SK-N-SH treated with all-trans-retinoic acid at 6 μM for 48 hours (cell line): Measurements from ENCODE around the gene IL24.

Experiments used
- ARNTL ChIP-seq: fragments of 450-650 bp; formaldehyde crosslinking; IDR thresholded peaks from 2 replicates; pipeline ENCODE4 v1.5.0; 2020; ENCODE audit warnings: low read depth, mild to moderate bottlenecking, moderate library complexity, borderline replicate concordance
- BACH2 ChIP-seq: fragments of 250-450 bp; sonication (Bioruptor Pico); IDR thresholded peaks from 2 replicates; pipeline ENCODE4 v1.9.0; 2021; ENCODE audit warnings: mild to moderate bottlenecking, borderline replicate concordance
- CREB5 ChIP-seq: fragments of 250-450 bp; sonication (Bioruptor Pico); IDR thresholded peaks from 2 replicates; pipeline ENCODE4 v1.5.1; 2020; ENCODE audit warnings: low read depth, mild to moderate bottlenecking, moderate library complexity
- CSDC2 ChIP-seq: fragments of 250-450 bp; sonication (Bioruptor Pico); IDR thresholded peaks from 2 replicates; pipeline ENCODE4 v1.5.0; 2020; ENCODE audit warnings: mild to moderate bottlenecking, moderate library complexity
- ISL1 ChIP-seq: fragments of 250-450 bp; sonication (Bioruptor Pico); IDR thresholded peaks from 2 replicates; pipeline ENCODE4 v2.1.2; 2022; ENCODE audit warnings: mild to moderate bottlenecking, moderate library complexity
- SNAI2 ChIP-seq: fragments of 250-450 bp; sonication (Bioruptor Pico); IDR thresholded peaks from 2 replicates; pipeline ENCODE4 v1.5.0; 2020; ENCODE audit warnings: mild to moderate bottlenecking, moderate library complexity
- TCF4 ChIP-seq: fragments of 250-450 bp; sonication (Bioruptor Pico); IDR thresholded peaks from 2 replicates; pipeline ENCODE4 v1.8.0; 2021; ENCODE audit warnings: mild to moderate bottlenecking, moderate library complexity, borderline replicate concordance
- TOX ChIP-seq: fragments of 250-450 bp; sonication (Bioruptor Pico); IDR thresholded peaks from 2 replicates; pipeline ENCODE4 v1.8.0; 2021; ENCODE audit warnings: mild to moderate bottlenecking, moderate library complexity, borderline replicate concordance
- ZC3H10 ChIP-seq: fragments of 250-450 bp; sonication (Bioruptor Pico); IDR thresholded peaks from 2 replicates; pipeline ENCODE4 v1.5.1; 2021; ENCODE audit warnings: mild to moderate bottlenecking, moderate library complexity
- ZFP30 ChIP-seq: fragments of 450-650 bp; formaldehyde crosslinking; IDR thresholded peaks from 2 replicates; pipeline ENCODE4 v1.5.0; 2022; ENCODE audit warnings: mild to moderate bottlenecking, moderate library complexity
- ZNF70 ChIP-seq: fragments of 450-650 bp; formaldehyde crosslinking; IDR thresholded peaks from 2 replicates; pipeline ENCODE4 v1.5.0; 2020; ENCODE audit warnings: mild to moderate bottlenecking, moderate library complexity
- TF ChIP-seq, protein P1 (sequence below): fragments of 250-450 bp; sonication (Bioruptor Pico); IDR thresholded peaks from 2 replicates; pipeline ENCODE4 v1.5.1; 2021; ENCODE audit warnings: mild to moderate bottlenecking, moderate library complexity
- TF ChIP-seq, protein P2 (sequence below): fragments of 250-450 bp; sonication (Bioruptor Pico); IDR thresholded peaks from 2 replicates; pipeline ENCODE4 v1.8.0; 2021; ENCODE audit warnings: low read depth, mild to moderate bottlenecking, moderate library complexity, borderline replicate concordance
- TF ChIP-seq, protein P3 (sequence below): fragments of 250-450 bp; sonication (Bioruptor Pico); IDR thresholded peaks from 2 replicates; pipeline ENCODE4 v1.8.0; 2020; ENCODE audit warnings: mild to moderate bottlenecking, moderate library complexity, borderline replicate concordance

GRCh38 chr1:206911064-206911663, 13.9 kb downstream of the IL24 start:
- no peak for TF ChIP-seq SNAI2 (CRISPR knock-in tag)
- no peak for TF ChIP-seq CSDC2 (CRISPR knock-in tag)
- TF ChIP-seq TOX (CRISPR knock-in tag) = no peak
- TF ChIP-seq ARNTL (CRISPR knock-in tag) = no peak
- TF ChIP-seq, protein P1, sequence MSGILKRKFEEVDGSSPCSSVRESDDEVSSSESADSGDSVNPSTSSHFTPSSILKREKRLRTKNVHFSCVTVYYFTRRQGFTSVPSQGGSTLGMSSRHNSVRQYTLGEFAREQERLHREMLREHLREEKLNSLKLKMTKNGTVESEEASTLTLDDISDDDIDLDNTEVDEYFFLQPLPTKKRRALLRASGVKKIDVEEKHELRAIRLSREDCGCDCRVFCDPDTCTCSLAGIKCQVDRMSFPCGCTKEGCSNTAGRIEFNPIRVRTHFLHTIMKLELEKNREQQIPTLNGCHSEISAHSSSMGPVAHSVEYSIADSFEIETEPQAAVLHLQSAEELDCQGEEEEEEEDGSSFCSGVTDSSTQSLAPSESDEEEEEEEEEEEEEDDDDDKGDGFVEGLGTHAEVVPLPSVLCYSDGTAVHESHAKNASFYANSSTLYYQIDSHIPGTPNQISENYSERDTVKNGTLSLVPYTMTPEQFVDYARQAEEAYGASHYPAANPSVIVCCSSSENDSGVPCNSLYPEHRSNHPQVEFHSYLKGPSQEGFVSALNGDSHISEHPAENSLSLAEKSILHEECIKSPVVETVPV (CRISPR knock-in tag) = no peak
- no peak for TF ChIP-seq ISL1
- no peak for TF ChIP-seq BACH2 (CRISPR knock-in tag)
- no peak for TF ChIP-seq ZFP30 (CRISPR knock-in tag)
- no peak for TF ChIP-seq TCF4
- TF ChIP-seq, protein P2, sequence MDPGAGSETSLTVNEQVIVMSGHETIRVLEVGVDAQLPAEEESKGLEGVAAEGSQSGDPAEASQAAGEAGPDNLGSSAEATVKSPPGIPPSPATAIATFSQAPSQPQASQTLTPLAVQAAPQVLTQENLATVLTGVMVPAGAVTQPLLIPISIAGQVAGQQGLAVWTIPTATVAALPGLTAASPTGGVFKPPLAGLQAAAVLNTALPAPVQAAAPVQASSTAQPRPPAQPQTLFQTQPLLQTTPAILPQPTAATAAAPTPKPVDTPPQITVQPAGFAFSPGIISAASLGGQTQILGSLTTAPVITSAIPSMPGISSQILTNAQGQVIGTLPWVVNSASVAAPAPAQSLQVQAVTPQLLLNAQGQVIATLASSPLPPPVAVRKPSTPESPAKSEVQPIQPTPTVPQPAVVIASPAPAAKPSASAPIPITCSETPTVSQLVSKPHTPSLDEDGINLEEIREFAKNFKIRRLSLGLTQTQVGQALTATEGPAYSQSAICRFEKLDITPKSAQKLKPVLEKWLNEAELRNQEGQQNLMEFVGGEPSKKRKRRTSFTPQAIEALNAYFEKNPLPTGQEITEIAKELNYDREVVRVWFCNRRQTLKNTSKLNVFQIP (CRISPR knock-in tag) = no peak
- TF ChIP-seq, protein P3, sequence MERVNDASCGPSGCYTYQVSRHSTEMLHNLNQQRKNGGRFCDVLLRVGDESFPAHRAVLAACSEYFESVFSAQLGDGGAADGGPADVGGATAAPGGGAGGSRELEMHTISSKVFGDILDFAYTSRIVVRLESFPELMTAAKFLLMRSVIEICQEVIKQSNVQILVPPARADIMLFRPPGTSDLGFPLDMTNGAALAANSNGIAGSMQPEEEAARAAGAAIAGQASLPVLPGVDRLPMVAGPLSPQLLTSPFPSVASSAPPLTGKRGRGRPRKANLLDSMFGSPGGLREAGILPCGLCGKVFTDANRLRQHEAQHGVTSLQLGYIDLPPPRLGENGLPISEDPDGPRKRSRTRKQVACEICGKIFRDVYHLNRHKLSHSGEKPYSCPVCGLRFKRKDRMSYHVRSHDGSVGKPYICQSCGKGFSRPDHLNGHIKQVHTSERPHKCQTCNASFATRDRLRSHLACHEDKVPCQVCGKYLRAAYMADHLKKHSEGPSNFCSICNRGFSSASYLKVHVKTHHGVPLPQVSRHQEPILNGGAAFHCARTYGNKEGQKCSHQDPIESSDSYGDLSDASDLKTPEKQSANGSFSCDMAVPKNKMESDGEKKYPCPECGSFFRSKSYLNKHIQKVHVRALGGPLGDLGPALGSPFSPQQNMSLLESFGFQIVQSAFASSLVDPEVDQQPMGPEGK (CRISPR knock-in tag) = no peak
- TF ChIP-seq CREB5 (CRISPR knock-in tag) = no peak
- TF ChIP-seq ZNF70 (CRISPR knock-in tag) = no peak
- TF ChIP-seq ZC3H10 (CRISPR knock-in tag) = no peak
